ENCODE measurements around the gene RABGGTB. TPM values are rescaled to one million over a fixed set of nuclear protein-coding genes. Genes with fewer than 3 reads are reported as not detected.

The RABGGTB gene
- total RNA-seq, 1 donor from 2014 or later: 17.7 TPM

DNA sequence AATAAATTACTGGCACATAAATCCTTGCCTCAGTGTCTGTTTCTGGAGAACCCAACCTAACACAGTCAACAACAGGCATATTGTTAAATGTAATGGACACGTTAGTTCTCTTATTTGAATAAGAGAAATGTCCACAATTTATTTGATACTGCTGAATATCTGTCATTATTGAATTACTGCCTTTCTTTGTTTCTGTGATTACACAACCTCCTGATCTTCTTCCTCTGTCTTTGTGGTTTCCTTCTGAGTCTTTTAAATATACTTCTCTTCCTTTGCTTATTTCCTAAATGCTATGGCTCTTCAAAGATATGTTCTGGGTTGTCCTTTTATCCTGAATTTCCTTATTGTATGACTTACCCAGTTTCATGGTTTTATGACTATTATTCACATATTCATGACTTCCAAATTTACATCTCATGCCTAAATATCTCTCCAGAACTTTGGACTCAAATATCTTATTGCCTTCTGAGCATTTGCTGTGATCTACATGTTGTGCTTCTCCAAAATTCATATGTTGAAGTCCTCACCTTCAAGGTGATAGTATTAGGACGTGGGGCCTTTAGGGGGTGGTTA, 50.6 kb downstream of the RABGGTB start:
- Histone ChIP-seq H3K27me3 (no peaks in the 10 kb centered on the region), H3K36me3 (no peaks in the 10 kb centered on the region), H3K27ac (no peak overlapping the region), H3K4me1 (no peaks in the 10 kb centered on the region), H3K9me3 (peaks cover 0 to 11% of the 10 kb centered on the region in 2 donors), H3K4me3 (no peak overlapping the region)
- intact Hi-C loops (cut with DNase I): no loop called here
- no peak for DNase-seq (ENCODE audit: low spot score in 2 of 2)
- TF ChIP-seq, protein P1, sequence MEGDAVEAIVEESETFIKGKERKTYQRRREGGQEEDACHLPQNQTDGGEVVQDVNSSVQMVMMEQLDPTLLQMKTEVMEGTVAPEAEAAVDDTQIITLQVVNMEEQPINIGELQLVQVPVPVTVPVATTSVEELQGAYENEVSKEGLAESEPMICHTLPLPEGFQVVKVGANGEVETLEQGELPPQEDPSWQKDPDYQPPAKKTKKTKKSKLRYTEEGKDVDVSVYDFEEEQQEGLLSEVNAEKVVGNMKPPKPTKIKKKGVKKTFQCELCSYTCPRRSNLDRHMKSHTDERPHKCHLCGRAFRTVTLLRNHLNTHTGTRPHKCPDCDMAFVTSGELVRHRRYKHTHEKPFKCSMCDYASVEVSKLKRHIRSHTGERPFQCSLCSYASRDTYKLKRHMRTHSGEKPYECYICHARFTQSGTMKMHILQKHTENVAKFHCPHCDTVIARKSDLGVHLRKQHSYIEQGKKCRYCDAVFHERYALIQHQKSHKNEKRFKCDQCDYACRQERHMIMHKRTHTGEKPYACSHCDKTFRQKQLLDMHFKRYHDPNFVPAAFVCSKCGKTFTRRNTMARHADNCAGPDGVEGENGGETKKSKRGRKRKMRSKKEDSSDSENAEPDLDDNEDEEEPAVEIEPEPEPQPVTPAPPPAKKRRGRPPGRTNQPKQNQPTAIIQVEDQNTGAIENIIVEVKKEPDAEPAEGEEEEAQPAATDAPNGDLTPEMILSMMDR (IDR thresholded peaks at IDR 0.05): no peak

DNA sequence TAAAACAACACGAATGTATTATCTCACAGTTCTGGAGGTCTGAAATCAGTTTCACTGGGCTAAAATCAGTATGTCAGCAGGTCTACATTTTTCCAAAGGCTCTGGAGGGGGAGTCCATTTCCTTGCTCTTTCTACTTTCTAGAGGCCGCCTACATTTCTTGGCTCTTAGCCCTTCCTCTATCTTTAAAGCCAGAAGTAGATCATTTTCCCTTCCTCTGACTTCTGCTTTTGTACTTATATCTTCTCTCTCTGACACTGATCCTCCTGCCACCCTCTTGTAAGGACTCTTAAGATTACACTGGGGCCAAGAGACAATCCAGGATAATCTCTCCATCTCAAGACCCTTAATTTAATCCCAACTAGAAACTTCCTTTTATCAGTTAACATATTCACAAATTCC, 52.0 kb downstream of the RABGGTB start:
- Histone ChIP-seq H3K9me3 (peaks cover 0 to 7% of the 10 kb centered on the region in 2 donors), H3K27me3 (no peaks in the 10 kb centered on the region), H3K27ac (no peak overlapping the region), H3K4me1 (no peaks in the 10 kb centered on the region), H3K4me3 (no peak overlapping the region), H3K36me3 (no peaks in the 10 kb centered on the region)
- intact Hi-C loops (cut with DNase I): no loop called here
- no peak for DNase-seq (ENCODE audit: low spot score in 2 of 2)
- TF ChIP-seq, protein P1 (IDR thresholded peaks at IDR 0.05): no peak

DNA sequence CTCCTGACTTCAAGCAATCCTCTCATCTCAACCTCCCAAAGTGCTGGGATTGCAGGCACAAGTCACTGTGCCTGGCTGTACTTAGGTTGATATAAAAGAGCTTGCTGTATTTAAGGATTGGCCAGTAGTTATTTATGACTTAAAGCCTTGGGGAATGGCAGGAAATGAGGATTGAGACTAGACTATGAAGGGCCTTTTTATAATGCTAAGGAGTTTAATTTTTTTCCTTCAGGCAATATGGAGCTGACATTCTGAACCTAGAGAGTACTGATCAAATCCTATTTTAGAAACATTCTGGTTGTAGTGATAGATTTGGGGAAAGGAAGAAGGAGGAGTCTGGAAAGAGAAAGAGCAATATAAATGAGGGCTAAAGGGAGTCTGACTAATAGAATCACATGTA, 55.4 kb downstream of the RABGGTB start:
- no peaks in the 10 kb centered on the region for H3K4me1 ChIP-seq
- H3K27me3 ChIP-seq: no peaks in the 10 kb centered on the region
- TF ChIP-seq, protein P1 (IDR thresholded peaks at IDR 0.05): no peak
- no peak overlapping the region for H3K27ac ChIP-seq
- intact Hi-C loops (cut with DNase I): no loop called here
- no peaks in the 10 kb centered on the region for H3K36me3 ChIP-seq
- DNase-seq (ENCODE audit: low spot score in 2 of 2): no peak
- H3K9me3 ChIP-seq: no peaks in the 10 kb centered on the region
- no peak overlapping the region for H3K4me3 ChIP-seq

Other genes with a start within 250 kb of the RABGGTB start
- not detected for gene SLC44A5, start 175.1 kb upstream of the RABGGTB start, total RNA-seq
- gene ACADM, start 61.5 kb upstream of the RABGGTB start, total RNA-seq: 9.8 TPM
- not detected for gene MSH4, start 10.6 kb downstream of the RABGGTB start, total RNA-seq
- not detected for gene ASB17, start 146.1 kb downstream of the RABGGTB start, total RNA-seq